HepG2 (cell line): ENCODE results near the gene RRP8. TPM values are rescaled to one million over a fixed set of nuclear protein-coding genes. Genes with fewer than 3 reads are reported as not detected.
A peak's percentile ranks its signal among the peaks of the same experiment; 100 is the strongest.

Experiments
- AGO1 ChIP-seq: fragments of 200-400 bp; formaldehyde crosslinking; IDR thresholded peaks from 2 replicates; pipeline ENCODE4 v1.6.1; 2017; ENCODE audit warnings: mild to moderate bottlenecking, low read depth, low read length, moderate library complexity; ENCODE audit not compliant: poor library complexity, severe bottlenecking
- FOXK2 ChIP-seq: fragments of 450-650 bp; IDR thresholded peaks from 2 replicates; pipeline ENCODE4 v1.6.1; 2016
- KDM2A ChIP-seq: sonication (generic); formaldehyde crosslinking; IDR thresholded peaks from 2 replicates; pipeline ENCODE4 v1.4.0; 2020; ENCODE audit warnings: low read depth, missing genetic modification reagents, borderline replicate concordance
- KDM3A ChIP-seq: IDR thresholded peaks from 2 replicates; pipeline ENCODE4 v1.6.1; 2018; ENCODE audit warnings: low read depth, missing compliant biosample characterization
- MYC ChIP-seq: sonication (generic); formaldehyde crosslinking; IDR thresholded peaks from 2 replicates; pipeline ENCODE4 v1.9.0; 2021; ENCODE audit warnings: missing genetic modification reagents, borderline replicate concordance
- NRL ChIP-seq: sonication (generic); formaldehyde crosslinking; IDR thresholded peaks from 2 replicates; pipeline ENCODE4 v1.5.0; 2020; ENCODE audit warnings: missing genetic modification reagents, mild to moderate bottlenecking, moderate library complexity, borderline replicate concordance
- POGZ ChIP-seq: sonication (generic); formaldehyde crosslinking; IDR thresholded peaks from 2 replicates; pipeline ENCODE4 v1.4.0; 2020; ENCODE audit warnings: mild to moderate bottlenecking, missing genetic modification reagents
- RFXAP ChIP-seq: sonication (generic); formaldehyde crosslinking; IDR thresholded peaks from 2 replicates; pipeline ENCODE4 v1.4.0; 2020; ENCODE audit warnings: missing genetic modification reagents, borderline replicate concordance
- SIN3B ChIP-seq: fragments of 150-350 bp; IDR thresholded peaks from 2 replicates; pipeline ENCODE4 v1.6.1; 2014; ENCODE audit warnings: low read length
- U2AF1 ChIP-seq: fragments of 200-400 bp; formaldehyde crosslinking; optimal IDR thresholded peaks from 2 replicates; pipeline ENCODE3; 2017; ENCODE audit warnings: mild to moderate bottlenecking, low read depth, low read length
- ZIK1 ChIP-seq: sonication (generic); formaldehyde crosslinking; IDR thresholded peaks from 2 replicates; pipeline ENCODE4 v1.5.0; 2020; ENCODE audit warnings: mild to moderate bottlenecking, low read depth, missing genetic modification reagents, borderline replicate concordance
- ZNF10 ChIP-seq: sonication (generic); formaldehyde crosslinking; IDR thresholded peaks from 2 replicates; pipeline ENCODE4 v1.4.0; 2020; ENCODE audit warnings: mild to moderate bottlenecking, low read depth, missing genetic modification reagents, borderline replicate concordance
- ZNF232 ChIP-seq: sonication (generic); formaldehyde crosslinking; IDR thresholded peaks from 2 replicates; pipeline ENCODE4 v1.4.0; 2020; ENCODE audit warnings: missing genetic modification reagents, borderline replicate concordance
- ZNF337 ChIP-seq: sonication (generic); formaldehyde crosslinking; IDR thresholded peaks from 2 replicates; pipeline ENCODE4 v1.5.1; 2020; ENCODE audit warnings: missing genetic modification reagents, low read depth, mild to moderate bottlenecking, borderline replicate concordance
- ZNF570 ChIP-seq: sonication (generic); formaldehyde crosslinking; IDR thresholded peaks from 2 replicates; pipeline ENCODE4 v1.4.0; 2020; ENCODE audit warnings: mild to moderate bottlenecking, missing genetic modification reagents, borderline replicate concordance
- ZNF670 ChIP-seq: sonication (generic); formaldehyde crosslinking; IDR thresholded peaks from 2 replicates; pipeline ENCODE4 v1.8.0; 2022; ENCODE audit warnings: mild to moderate bottlenecking, missing genetic modification reagents, borderline replicate concordance
- ZNF674 ChIP-seq: sonication (generic); formaldehyde crosslinking; IDR thresholded peaks from 2 replicates; pipeline ENCODE4 v1.5.0; 2020; ENCODE audit warnings: low read depth, mild to moderate bottlenecking, missing genetic modification reagents
- ZNF777 ChIP-seq: sonication (generic); formaldehyde crosslinking; IDR thresholded peaks from 2 replicates; pipeline ENCODE4 v1.4.0; 2020; ENCODE audit warnings: missing genetic modification reagents
- polyA plus RNA-seq, 8 experiments: library from polyadenylated mRNA; depleted of rRNA in 3 of 8; stranded (reverse) in 7 of 8; unstranded in 1 of 8; fragments of >200 nt; fragmentation: Illumina TruSeq in 4 of 8; extraction: Trizol in 4 of 8; gene quantifications; 2 replicates each; pipeline versions ENCODE4 v1.2.1 to v1.2.3, GENCODE V29; 2011 to 2016; ENCODE audit warnings: low read depth in 4 of 8, missing spikeins in 1 of 8, mixed read lengths in 1 of 8; ENCODE audit not compliant: insufficient read depth in 1 of 8
- total RNA-seq, 5 experiments: library from RNA; depleted of rRNA; stranded (reverse); fragments of >200 nt; fragmentation: Illumina TruSeq; extraction: Trizol; gene quantifications; 2 replicates each; pipeline ENCODE4 v1.2.3, GENCODE V29; 2016; ENCODE audit warnings: low read depth in 1 of 5
- TF ChIP-seq, protein P1 (sequence below): sonication (generic); formaldehyde crosslinking; IDR thresholded peaks from 2 replicates; pipeline ENCODE4 v1.4.0; 2020; ENCODE audit warnings: low read depth, missing genetic modification reagents
- TF ChIP-seq, protein P2 (sequence below): sonication (generic); formaldehyde crosslinking; IDR thresholded peaks from 2 replicates; pipeline ENCODE4 v1.4.0; 2020; ENCODE audit warnings: missing genetic modification reagents
- TF ChIP-seq, protein P3 (sequence below), 2 experiments: fragments of 450-650 bp in 1 of 2; sonication (generic) in 1 of 2; formaldehyde crosslinking; IDR thresholded peaks; 2 replicates each; pipeline versions ENCODE4 v1.5.0 to v1.8.0; 2020 to 2022; ENCODE audit warnings: mild to moderate bottlenecking in 1 of 2, missing genetic modification reagents in 1 of 2

The RRP8 gene
- total and polyA plus RNA-seq, 2 of the 13 experiments (the other 11 are each of a cell fraction or from before 2014, with no cell fraction given), result 7.2 to 21.6 TPM

DNA sequence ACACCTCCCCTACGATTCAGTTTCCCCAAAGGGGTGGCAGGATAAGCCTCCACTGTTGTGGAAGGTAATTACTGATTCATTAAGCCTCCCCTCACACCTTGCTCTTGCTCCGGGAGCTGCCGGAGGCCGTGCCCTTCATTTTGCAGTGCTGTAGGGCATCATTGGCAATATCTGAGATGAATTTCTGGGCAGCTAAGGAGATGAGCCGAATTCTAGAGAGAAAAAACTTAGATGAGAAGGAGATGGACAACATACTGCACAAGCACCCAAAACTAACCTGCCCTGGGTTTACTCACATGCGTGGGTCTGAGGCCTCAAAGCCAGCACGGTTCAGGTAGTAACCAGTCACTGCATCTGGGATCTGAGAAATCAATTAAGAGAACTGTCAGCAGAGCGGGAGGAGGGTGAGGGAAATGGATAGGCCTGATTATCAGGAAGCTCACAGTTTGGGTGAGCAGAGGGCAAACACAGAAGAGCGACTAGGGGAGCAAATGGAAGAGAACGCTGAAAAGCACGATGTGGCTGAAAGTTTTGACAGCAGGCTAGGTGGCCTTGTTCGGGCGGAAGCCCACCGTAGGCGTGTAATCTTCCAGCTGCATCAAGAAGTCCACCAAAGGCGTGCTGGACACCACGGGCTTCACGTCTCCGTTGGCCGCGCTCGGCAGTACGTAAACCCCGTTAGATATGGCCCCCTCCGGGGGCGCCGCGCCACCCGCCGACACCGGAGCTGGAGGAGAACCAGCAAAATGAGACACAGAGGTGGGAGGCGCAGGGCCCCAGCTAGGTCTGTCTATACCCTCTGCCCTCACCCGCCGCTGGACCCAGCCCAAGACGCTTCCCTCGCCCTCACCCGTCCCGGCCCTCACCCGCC lies 7.9 kb upstream of the RRP8 start (continued):
- TF ChIP-seq, protein P1, sequence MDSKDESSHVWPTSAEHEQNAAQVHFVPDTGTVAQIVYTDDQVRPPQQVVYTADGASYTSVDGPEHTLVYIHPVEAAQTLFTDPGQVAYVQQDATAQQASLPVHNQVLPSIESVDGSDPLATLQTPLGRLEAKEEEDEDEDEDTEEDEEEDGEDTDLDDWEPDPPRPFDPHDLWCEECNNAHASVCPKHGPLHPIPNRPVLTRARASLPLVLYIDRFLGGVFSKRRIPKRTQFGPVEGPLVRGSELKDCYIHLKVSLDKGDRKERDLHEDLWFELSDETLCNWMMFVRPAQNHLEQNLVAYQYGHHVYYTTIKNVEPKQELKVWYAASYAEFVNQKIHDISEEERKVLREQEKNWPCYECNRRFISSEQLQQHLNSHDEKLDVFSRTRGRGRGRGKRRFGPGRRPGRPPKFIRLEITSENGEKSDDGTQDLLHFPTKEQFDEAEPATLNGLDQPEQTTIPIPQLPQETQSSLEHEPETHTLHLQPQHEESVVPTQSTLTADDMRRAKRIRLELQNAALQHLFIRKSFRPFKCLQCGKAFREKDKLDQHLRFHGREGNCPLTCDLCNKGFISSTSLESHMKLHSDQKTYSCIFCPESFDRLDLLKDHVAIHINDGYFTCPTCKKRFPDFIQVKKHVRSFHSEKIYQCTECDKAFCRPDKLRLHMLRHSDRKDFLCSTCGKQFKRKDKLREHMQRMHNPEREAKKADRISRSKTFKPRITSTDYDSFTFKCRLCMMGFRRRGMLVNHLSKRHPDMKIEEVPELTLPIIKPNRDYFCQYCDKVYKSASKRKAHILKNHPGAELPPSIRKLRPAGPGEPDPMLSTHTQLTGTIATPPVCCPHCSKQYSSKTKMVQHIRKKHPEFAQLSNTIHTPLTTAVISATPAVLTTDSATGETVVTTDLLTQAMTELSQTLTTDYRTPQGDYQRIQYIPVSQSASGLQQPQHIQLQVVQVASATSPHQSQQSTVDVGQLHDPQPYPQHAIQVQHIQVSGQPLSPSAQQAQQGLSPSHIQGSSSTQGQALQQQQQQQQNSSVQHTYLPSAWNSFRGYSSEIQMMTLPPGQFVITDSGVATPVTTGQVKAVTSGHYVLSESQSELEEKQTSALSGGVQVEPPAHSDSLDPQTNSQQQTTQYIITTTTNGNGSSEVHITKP (CRISPR knock-in tag), result no peak
- no peak for TF ChIP-seq ZNF10
- no peak for TF ChIP-seq ZNF337
- TF ChIP-seq U2AF1, result no peak
- TF ChIP-seq ZNF670, result no peak
- TF ChIP-seq AGO1, result peak; percentile 71
- TF ChIP-seq, protein P2, sequence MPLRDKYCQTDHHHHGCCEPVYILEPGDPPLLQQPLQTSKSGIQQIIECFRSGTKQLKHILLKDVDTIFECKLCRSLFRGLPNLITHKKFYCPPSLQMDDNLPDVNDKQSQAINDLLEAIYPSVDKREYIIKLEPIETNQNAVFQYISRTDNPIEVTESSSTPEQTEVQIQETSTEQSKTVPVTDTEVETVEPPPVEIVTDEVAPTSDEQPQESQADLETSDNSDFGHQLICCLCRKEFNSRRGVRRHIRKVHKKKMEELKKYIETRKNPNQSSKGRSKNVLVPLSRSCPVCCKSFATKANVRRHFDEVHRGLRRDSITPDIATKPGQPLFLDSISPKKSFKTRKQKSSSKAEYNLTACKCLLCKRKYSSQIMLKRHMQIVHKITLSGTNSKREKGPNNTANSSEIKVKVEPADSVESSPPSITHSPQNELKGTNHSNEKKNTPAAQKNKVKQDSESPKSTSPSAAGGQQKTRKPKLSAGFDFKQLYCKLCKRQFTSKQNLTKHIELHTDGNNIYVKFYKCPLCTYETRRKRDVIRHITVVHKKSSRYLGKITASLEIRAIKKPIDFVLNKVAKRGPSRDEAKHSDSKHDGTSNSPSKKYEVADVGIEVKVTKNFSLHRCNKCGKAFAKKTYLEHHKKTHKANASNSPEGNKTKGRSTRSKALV, result no peak
- TF ChIP-seq FOXK2, result no peak
- TF ChIP-seq ZNF777 (CRISPR knock-in tag), result no peak
- no peak for TF ChIP-seq KDM3A (CRISPR knock-in tag)
- TF ChIP-seq NRL (CRISPR knock-in tag), result no peak
- TF ChIP-seq SIN3B, result no peak
- TF ChIP-seq RFXAP (CRISPR knock-in tag), result no peak
- no peak for TF ChIP-seq ZNF570
- TF ChIP-seq ZNF232 (CRISPR knock-in tag), result no peak
- no peak for TF ChIP-seq MYC
- TF ChIP-seq KDM2A (CRISPR knock-in tag), result peak; percentile 19
- TF ChIP-seq POGZ (CRISPR knock-in tag), result no peak
- TF ChIP-seq, protein P3, sequence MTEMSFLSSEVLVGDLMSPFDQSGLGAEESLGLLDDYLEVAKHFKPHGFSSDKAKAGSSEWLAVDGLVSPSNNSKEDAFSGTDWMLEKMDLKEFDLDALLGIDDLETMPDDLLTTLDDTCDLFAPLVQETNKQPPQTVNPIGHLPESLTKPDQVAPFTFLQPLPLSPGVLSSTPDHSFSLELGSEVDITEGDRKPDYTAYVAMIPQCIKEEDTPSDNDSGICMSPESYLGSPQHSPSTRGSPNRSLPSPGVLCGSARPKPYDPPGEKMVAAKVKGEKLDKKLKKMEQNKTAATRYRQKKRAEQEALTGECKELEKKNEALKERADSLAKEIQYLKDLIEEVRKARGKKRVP (CRISPR knock-in tag; IDR thresholded peaks at IDR 0.05), result no peak
- TF ChIP-seq ZNF674 (CRISPR knock-in tag), result no peak
- 0 out of 2 replicates have a peak, but pooled peaks have one; percentile 20 for TF ChIP-seq ZIK1 (CRISPR knock-in tag)
